Stimulated activated CD8-positive, alpha-beta memory T cell treated with anti-CD3 and anti-CD28 coated beads, Interleukin-7, amount 100 ng/mL, for 1 hour (primary cell): Measurements from ENCODE around the gene SIAE.

ENCODE experiments used
- DNase-seq, 2 donors: peaks; one replicate each; pipeline ENCODE4 v3.0.0-alpha.2; 2020; ENCODE audit warnings: low read depth in 2 of 2

SIAE gene, protein sequence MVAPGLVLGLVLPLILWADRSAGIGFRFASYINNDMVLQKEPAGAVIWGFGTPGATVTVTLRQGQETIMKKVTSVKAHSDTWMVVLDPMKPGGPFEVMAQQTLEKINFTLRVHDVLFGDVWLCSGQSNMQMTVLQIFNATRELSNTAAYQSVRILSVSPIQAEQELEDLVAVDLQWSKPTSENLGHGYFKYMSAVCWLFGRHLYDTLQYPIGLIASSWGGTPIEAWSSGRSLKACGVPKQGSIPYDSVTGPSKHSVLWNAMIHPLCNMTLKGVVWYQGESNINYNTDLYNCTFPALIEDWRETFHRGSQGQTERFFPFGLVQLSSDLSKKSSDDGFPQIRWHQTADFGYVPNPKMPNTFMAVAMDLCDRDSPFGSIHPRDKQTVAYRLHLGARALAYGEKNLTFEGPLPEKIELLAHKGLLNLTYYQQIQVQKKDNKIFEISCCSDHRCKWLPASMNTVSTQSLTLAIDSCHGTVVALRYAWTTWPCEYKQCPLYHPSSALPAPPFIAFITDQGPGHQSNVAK

DNA sequence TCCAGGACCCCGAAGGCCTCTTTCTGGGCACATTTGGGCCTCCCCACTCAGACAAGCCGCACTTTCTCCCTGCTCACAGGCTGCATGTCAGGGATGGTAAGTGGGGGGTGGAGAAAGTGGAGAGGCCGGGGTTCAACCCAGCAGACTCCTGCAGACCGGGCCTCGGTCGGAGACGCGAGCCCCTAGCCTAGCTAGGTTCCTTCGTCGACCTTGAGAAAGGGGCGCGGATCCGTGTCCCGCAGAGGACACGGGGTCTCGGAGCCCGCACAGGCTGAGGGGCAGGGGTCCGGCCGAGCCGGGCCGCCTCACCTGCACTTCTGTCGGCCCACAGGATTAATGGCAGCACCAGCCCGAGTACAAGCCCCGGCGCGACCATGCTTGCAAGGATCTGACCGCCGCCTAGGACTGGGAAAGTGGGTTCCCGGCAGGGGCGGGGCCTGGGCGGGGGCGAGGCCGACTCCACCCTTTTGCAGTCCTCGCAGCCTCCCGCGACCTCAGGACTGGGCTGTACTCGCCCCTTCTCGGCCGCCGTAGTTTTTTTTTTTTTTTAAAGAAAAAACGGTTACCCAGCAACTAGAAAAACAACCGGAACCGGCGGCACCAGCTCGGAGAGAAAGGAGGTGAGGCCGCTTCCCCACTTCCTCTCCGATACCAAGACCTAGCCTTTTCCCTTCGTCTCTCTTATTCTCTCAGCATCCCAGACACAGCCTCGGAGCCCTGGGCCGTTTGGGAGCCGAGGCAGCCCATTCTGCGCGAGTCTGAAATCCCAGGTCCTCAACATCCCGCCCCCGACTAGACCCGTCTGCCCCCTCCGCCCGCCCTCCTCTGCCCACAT is at the start of gene SIAE, which contains the start of gene SPA17:
SIAE (minus strand) TSS at position 407 of the 835 bp plus-strand sequence; CDS start at position 376, 31 bp downstream.
SPA17 (plus strand) TSS at position 572 of the 835 bp plus-strand sequence. CDS start 1,361 bp downstream, outside the sequence.
- peak; percentile 63 to 72 for DNase-seq

DNA sequence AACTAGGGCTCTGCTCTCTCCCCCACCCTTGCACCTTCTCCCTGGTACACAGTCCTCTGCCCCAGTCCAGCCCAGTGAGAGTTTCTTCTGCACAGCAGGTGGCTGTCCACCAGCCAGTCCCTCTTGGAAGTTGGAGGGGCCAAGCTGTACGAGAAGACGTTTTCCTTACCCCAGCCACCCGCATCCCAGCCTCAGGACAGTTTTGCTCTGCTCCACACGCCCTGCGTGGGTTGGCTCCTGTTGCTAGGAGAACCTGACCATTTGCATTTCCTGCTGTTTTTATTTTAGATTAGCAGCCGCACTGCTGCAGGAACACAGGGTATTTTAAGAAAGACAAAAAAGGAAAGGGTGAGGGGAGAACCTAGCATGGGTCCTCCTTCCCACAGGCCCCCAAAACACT is 48.6 kb upstream of the SIAE start:
- DNase-seq = no peak

DNA sequence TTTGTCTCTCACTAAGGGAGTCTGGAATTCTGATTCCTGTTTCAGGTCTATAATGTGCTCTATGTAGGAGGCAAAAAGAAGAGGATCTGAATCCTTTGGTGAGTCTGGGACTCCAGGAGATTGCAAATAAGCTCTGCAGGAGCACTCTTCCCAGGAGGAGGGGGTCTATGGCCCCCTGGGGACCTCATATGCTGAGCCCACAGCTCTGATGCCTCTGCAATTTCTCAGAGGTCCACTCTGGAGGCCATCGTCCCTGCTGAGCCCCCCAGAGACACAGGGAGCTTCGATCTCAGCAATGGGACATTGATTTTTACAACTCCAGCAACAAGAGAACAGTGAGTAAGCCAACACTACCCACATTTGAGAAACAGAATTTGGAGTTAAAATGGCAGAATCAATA is 46.0 kb upstream of the SIAE start:
- no peak for DNase-seq

DNA sequence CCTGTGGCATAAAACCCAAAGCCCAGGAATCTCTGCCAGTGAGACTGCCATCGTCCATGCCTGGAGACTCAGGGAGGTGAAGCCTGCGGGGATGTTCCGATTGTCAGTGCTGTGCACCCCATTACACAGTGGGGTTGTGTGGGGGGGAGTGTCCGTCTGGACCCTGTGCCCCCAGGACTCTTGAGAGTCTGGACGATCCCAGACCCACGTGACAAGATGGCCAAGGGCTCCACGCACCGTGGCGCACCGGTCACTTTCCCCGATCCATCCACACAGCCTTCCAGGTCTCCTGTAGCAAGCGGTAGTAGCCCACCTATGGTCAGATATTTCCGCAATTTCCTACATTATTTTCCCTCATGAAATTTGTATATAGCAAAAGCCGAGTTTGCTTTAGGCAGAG is 45.3 kb upstream of the SIAE start:
- DNase-seq = no peak

DNA sequence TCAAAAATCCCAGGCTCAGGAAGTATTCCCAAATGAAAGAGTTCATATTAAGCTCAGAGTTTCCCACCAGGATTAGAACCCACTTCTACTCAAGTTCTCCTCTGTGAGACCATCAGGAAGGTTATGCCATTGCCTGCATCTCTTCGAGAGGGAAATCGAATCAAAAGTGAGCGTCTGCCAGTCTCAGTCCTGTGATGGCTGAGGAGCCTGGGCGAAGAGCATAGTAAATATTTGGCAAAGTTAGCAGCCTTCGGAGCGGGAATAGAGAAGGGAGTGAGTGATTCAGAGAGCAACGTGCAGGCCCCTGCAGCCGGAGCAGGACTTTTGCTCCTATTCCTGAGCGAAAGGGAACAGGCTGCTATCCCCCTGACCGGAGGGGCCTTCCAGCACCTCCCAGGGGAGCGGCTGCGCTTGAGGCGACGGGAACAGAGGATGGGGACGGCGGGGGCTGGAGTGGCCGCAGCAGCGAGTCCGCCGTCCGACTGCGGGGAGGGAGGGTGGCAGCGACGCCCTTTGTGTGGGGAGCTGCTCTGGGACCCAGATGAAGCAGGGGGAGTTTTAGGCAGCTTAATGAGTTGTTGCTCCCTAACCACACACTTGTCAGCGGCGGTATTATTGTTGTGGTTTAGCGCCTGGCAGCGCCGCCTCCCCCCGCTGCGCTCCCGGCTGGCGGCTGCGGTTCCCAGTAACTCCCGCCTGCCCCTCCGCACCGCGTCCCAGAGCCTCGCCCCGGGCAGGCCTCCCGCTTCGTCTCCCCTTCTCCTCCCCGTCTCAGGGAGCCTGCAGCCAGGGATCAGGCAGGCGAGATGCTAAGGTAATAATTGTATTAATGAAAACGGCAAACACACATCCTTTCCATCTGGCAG is 44.5 kb upstream of the SIAE start:
- no peak for DNase-seq

DNA sequence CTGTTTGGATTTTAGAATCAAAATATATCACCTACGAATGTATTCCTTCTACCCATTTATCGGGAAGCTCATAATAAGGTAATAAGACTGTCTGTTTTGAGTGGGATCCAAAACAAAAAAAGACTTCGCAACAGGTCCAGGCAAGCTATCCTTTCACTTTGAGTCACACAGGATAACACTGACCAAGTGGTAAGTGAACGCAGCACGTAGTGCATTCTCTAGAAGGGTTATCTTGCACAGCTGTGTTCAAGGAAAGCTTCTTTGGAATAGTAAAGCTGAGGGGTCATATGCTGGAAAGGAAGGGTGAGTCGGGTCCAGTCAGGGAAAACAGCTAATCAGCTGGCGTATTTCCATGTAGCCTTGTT is 43.9 kb upstream of the SIAE start:
- DNase-seq = no peak

DNA sequence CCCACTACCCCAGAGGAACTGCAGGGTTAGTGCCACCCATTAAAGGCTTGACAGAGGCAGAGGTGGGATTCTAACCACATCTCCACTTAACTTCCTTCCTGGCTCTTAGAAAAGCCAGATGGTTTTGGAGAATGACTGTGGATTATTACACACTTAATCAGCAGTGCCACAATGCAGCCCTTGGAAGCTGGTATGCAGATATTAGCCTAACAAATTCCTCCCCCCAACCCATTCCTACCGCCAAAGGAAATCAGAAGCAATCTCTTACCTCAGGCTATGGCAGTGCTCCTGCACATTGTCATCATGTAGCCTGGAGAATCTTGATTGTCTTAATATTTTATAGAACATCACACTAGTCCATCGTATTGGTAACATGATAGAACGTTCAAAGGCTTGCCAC is 43.1 kb upstream of the SIAE start:
- no peak for DNase-seq

DNA sequence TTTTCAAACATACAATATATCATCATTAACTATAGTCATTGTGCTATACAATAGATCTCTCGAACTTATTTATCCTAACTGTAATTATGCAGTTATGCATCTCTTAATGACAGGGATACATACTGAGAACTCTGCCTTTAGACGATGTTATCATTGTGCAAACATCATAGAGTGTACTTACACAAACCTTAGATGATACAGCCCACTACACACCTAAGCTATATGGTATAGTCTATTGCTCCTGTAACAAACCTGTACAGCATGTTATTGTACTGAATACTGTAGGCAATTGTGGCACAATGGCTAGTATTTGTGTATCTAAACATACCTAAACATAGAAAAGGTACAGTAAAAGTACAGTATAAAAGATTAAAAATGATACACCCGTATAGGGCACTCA is 38.9 kb upstream of the SIAE start:
- DNase-seq = no peak

DNA sequence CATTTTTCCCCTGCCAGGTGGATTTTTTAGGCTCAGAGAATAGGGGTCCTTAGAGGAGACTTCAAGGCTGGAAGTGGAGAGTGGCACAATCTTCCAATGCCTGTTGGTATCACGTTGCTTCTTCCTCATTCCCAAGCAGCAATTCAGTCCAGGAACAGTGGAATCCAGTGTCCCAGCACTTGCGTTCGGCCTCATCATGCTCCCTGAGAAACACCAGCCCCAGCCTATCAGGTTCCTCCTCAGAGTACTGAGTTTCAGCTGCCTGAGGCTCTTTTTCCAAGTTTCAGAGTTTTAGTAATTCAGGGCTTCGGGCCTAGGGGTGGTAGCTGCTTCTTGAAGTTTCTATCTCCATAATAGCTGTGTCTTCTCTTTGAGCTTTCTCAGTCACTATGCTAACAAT is 34.3 kb upstream of the SIAE start:
- DNase-seq = no peak

DNA sequence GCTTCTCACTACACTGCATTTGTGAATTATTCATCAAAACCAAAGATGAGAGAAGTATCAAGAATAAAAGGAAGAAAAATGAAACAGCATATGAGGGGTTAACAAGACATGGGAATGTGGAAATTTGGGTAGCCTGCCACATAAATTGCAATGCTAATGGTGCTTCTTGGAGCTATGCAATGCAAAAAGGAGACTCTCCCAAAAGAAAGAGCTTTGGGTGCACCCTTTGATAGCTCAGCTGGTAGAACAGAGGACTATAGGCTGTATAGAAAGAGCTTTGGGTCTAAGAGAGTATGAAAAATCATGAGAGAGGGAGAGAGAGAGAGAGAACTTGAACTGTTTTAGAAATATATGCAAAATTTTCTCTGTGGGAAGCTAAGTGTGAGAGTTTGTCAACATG is 26.5 kb upstream of the SIAE start:
- no peak for DNase-seq

DNA sequence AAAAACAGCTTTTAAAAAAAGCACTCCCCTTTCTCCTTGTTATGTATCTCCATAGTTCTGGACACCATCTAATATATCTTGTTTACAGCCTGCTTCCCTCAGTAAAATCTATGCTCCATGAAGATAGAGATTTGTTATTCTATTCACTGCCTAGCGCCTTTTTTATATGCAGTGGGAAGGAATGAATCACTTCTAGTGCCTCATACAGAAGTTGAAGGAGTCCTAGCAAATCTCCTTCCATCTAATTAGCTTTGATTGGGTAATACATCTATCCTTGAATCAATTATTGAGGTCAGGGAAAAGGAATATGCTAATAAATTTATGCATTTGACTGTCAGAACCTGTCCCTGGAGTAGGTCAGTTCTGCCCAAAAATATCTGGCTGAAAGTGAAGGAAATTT is 26.0 kb upstream of the SIAE start:
- DNase-seq = no peak

DNA sequence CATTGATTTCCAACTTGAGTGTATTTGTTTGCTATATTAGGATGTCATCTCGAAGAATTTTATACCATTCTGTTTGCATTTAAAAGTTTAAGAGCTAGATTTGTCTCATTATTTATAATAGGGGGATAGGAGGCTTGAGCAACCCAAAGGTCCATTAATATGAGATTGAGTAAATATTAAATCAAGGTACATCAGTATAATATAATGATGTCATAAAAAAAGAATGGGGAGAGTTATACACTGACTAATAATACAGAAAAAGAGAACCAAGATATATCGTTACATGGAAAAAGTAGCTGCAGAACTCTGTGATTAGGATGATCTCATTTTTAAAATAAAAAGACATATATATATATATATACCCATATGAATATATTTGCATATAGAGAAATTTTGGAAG is 19.6 kb upstream of the SIAE start:
- DNase-seq = no peak

DNA sequence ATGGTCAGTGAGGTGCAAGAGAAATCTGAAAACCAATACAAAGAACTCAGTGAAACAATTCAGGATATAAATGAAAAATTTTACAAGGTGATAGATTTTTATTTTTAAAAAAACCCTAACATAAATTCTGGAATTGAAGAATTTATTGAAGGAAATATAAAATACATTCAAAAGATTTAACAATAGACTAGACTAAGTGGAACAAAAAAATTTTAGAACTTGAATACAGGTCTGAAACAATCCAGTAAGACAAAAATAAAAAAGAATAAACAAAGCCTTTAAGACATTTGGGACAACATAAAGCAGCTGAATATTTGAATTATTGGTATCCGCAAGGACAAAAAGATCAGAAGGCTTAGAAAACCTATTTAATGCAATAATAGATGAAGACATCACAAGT is 8.9 kb upstream of the SIAE start:
- DNase-seq = no peak

DNA sequence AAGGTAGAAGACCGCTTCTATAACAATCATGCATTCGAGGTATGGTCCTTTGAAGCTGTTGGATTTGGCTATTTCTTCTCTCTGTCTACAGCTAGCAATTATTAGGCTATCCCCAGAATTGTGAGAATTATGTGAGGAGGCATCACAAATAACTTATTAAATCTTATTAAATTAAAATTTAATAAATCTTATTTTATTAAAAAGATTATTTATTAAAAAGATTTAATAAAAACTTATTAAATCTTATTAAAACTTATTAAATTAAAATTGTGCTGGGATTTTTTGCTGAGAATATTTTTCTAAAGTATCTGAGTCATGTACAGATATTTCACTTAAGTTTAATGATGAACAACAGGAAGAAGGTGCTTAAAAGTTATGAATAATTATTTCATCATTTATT is 7.9 kb upstream of the SIAE start:
- DNase-seq = no peak

DNA sequence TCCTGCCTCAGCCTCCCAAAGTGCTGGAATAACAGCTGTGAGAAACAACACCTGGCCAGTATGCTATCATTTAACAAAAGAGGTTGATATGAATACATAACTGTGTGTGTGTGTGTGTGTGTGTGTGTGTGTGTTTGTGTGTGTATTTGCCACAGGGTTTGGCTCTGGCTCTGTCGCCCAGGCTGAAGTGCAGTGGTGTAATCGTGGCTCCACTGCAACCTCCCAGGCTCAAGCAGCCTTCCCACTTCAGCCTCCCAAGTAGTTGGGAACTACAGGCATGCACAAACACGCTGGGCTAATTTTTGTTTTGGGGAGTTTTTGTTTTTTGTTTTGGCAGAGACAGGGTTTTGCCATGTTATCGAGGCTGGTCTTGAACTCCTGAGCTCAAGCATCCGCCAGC is 4.9 kb upstream of the SIAE start:
- DNase-seq = no peak

DNA sequence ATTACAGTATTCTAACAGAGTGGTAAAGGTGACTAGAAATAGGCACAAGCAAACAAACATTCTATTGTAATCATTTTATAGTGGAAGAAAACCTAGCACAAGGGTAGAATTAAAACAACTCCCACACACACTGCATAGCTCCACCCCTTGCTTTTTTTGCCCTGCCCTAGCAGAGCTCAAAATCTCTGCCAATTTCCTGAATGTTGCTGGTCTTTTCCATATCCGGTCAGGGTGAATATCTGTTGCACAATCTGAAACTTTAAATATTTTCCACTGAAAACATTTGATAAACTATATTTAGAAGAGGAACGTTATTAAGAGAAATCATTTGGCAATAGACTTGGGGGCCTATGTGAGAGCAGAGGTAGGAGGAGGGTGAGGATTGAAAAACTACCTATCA is 2.8 kb upstream of the SIAE start:
- DNase-seq = no peak

DNA sequence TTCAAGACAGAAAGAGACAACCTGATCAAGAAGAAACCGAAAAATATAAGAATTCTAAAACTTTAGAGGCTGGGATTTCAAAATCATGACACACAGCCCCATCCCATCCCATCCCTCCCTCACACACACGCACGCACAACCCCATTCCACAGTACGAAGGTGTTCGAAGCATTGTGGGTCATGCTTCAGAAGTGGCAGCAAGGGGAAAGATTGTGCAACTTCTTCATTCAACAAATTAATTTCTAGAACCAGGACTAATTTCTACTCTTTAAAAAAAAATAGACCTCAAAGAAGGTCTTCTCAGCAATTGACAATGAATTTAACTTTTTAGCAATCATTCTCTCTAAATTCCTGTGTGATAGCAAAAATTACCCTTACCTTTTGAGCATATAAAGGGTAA is 1.0 kb upstream of the SIAE start:
- DNase-seq = no peak

DNA sequence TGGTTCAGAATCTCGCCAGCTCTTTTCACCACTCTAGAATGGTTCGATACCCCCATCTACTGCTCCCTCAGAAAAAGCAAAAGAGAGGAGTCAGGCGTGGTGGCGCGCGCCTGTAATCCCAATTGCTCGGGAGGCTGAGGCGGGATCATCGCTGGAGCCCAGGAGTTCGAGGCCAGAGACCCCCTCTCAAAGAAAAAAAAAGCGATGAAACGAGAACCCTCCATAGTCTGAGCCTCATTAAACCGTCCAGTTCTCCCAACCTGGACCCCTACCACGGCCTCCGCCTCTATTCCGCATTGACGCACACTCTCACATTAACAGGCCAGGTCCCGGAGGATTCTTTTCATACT is 604 bp upstream of the SIAE start:
- no peak for DNase-seq

DNA sequence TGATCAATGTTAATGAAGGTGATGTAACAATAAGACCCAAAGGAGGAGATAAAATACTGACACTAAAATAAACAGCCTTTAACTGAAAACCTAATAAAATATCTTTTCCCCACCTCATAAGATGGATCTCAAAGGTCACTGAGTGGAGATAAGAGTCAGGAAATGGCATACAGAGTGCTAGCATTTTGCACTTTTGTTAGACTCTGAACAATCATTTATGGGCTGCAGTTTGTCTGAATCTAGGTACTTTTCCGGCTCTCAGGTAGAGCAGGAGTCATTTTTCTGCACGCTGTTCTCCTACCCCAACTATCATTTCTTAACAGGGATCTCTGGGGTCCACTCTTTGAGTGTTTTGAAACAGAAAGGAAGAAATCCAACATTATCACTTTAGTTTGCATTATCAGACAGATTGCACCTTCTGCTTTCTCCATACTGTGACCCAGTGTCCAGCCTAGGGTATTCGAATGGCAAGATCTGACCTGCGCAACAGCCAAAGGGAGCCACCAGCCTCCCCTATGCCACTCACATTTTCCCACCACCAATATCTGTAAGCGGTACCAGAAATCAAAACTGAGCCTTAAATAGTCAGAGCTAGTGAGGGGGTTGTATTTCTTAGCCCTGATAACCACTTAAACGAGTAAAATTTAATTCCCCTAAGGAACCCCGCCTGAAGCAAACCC is 863 bp downstream of the SIAE start:
- DNase-seq = no peak

DNA sequence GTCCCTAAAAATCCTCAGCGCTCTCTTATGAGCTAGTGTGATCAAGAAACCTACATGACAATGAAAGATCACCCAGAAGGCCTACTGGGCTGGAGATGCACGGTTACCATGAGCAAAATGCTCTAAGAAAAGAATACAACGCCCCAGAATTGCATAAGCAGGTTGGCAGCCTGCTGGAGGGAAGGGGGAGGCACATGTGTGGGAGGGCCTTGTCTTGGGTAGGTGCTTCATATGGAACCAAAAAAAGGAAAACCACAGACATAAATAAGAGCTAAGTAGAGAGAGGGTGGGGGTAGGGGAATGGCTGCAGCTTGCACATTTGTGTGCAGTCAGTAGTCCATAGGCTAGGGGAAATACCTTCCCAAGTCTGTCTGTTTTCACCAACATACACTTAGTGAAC is 2.8 kb downstream of the SIAE start:
- DNase-seq = peak in 1 of 2 donors; percentile 4

DNA sequence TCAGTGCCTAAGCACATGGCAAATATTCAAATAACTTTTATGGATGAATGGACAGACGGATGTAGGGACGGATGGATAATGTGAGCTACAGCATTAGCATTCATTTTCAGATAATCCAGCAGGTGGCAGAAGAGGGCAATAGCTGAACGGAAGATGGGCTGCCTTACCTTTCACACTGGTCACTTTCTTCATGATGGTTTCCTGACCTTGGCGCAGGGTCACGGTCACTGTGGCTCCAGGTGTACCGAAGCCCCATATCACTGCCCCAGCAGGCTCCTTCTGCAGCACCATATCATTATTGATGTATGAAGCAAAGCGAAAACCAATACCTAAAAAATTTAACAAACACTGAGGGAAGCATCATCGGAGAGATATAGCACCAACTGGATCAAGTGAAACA is 4.3 kb downstream of the SIAE start:
- DNase-seq = no peak
